Measurements from ENCODE around the gene NCKAP5.

Gene NCKAP5

DNA sequence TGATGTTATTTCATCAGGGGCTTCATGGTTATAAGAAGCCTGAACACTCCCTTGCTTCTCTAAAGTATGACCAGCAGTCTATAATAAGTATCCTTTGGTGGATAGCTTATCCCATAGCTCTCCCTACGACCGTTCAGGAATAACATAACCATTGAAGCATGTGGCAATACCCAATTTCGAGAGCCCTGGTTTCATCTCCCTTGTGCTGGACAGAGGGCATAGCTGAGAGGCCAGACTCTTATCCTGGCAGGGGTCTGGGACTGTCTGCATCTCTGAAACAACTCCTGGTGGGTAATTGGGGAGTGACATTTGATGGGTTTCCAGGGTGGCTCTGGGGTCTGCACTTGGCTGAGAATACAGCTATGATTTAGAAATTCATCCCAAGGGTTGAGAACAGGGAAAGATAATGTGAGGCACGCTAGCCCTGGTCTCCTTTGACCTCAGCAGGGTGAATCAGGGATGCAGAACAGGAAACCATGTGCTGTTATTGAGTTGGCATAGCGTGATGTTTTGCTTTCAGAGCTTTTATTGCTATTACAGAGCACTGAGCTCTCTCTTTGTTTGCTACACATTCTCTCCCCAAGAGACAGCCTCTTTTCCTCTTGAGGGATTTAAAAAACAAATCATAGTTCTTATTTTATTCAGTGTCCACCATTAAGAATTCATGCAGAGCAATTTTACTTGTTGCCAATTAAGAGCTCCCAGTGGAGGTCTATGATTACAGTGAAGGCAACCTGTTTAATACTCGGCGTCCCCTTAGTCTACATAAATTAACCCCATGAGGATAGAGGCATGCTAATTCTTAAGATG, 274.5 kb downstream of the NCKAP5 start:
- CTCF ChIA-PET = no interaction called here
- POLR2A ChIA-PET = no interaction called here
- DNase-seq (ENCODE audit: extremely low spot score) = no peak
- TF ChIP-seq, protein P1, sequence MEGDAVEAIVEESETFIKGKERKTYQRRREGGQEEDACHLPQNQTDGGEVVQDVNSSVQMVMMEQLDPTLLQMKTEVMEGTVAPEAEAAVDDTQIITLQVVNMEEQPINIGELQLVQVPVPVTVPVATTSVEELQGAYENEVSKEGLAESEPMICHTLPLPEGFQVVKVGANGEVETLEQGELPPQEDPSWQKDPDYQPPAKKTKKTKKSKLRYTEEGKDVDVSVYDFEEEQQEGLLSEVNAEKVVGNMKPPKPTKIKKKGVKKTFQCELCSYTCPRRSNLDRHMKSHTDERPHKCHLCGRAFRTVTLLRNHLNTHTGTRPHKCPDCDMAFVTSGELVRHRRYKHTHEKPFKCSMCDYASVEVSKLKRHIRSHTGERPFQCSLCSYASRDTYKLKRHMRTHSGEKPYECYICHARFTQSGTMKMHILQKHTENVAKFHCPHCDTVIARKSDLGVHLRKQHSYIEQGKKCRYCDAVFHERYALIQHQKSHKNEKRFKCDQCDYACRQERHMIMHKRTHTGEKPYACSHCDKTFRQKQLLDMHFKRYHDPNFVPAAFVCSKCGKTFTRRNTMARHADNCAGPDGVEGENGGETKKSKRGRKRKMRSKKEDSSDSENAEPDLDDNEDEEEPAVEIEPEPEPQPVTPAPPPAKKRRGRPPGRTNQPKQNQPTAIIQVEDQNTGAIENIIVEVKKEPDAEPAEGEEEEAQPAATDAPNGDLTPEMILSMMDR (IDR thresholded peaks at IDR 0.05; ENCODE audit: control extremely low read depth, extremely low read depth, low read depth, missing control alignments) = no peak

DNA sequence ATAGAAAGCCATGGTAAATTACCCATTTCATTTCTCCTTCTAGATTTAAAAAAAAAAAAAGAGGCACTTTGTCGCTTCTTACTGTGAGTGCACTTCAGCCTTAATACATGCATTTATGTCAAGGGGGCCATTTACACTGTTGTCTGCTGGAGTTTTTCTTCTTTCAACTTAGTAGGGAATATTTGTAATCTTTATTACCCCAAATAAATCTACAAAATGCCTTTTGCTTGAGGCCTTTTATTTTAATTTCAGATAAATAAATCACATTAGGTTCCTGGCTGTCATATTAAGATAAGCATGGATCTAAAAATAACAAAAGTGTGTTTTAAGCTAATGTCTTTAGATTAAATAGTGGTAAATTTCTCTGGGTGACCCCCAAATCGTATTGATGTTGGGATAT, 276.0 kb downstream of the NCKAP5 start:
- no peak for DNase-seq (ENCODE audit: extremely low spot score)
- CTCF ChIA-PET = no interaction called here
- TF ChIP-seq, protein P1 (IDR thresholded peaks at IDR 0.05; ENCODE audit: control extremely low read depth, extremely low read depth, low read depth, missing control alignments) = no peak
- POLR2A ChIA-PET = no interaction called here

DNA sequence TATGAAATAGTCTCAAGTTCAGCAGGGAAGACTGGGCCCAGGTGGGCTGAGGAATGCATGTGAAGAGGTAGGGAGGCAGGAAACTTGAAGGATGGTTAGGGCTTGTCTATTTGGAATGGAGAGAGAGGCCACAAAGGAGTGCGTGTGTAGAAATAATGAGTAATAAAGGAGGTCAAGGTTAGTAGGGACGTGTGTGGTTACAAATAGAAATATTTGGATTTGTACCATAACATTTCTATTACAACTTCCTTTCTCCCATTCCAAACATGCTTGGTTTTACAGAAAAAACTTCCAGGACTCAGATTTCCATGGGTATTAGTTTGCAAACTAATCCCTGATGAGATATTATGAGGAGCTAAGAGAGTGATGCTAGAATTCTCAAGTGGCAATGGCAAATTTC, 280.6 kb downstream of the NCKAP5 start:
- DNase-seq (ENCODE audit: extremely low spot score) = no peak
- POLR2A ChIA-PET = no interaction called here

DNA sequence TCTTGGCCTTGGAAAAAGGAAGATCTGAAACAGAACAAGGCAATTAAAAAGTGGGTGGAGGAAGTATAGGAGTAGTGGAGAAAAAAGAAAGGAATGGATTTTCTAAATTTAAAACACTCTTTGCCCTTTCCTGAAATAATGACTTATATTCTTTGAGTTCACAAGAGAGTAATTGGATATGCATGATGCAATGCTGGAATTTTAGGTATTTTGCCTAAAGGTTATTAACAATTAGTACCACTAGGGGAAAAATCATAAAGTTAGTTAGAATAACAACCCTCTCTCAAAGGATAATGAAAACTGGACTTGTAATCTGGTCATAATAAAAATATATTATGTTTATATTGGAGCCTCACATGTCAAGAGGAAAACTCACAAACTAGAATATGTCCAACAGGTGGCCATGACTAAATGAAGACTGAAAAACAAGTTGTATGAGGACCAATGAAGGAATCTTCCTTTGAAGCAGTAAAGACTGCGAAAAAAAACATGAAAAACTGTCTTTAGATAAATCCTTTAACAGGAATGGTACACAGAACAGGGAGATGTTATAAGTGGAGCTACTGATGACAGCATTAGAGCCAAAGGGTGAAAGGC, 281.8 kb downstream of the NCKAP5 start:
- no peak for DNase-seq (ENCODE audit: extremely low spot score)
- TF ChIP-seq, protein P1 (IDR thresholded peaks at IDR 0.05; ENCODE audit: control extremely low read depth, extremely low read depth, low read depth, missing control alignments) = no peak
- ChIA-PET CTCF (interaction anchor here (0.8 kb wide), 1 partner anchor 18 kb away, joined by 3 read pairs; no protein-coding TSS in a partner anchor), POLR2A (no interaction called here)

More for the DNA sequence above, 280.6 kb downstream of the NCKAP5 start:
- TF ChIP-seq, protein P1 (IDR thresholded peaks at IDR 0.05; ENCODE audit: control extremely low read depth, extremely low read depth, low read depth, missing control alignments) = no peak
- CTCF ChIA-PET = no interaction called here

DNA sequence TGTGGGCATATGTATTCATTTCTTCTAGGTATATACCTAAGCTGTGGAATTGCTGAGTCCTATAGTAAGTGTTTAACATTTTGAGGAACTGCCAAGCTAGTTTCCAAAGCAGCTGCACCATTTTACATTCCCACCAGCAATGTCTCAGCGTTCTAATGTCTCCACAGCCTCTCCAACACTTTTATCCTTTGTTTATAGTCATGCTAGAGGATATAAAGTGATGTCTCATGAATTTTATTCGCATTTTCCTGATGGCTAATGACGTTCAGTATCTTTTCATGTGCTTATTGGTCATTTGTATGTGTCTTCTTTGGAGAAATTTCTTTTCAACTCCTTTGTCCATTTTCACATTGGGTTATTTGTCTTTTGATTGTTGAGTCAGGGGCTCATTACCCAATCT, 295.2 kb downstream of the NCKAP5 start:
- no peak for DNase-seq (ENCODE audit: extremely low spot score)
- CTCF ChIA-PET = no interaction called here
- POLR2A ChIA-PET = no interaction called here
- TF ChIP-seq, protein P1 (IDR thresholded peaks at IDR 0.05; ENCODE audit: control extremely low read depth, extremely low read depth, low read depth, missing control alignments) = no peak

DNA sequence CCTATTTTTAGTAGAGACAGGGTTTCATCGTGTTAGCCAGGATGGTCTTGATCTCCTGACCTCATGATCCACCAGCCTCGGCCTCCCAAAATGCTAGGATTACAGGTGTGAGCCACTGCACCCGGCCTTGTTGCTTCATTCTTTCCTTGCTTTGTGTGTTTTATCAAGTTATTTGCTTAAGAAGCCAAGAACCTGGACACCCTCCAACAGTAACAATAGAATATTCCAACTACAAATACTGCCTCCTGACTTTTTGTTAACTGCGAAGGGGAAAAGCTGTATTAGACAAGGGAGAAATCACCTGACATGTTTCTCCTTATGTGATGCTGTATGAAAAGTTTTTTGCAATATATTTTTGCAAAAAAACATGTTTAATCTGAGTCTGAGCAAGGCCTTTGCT, 297.2 kb downstream of the NCKAP5 start:
- no peak for DNase-seq (ENCODE audit: extremely low spot score)
- POLR2A ChIA-PET = no interaction called here
- TF ChIP-seq, protein P1 (IDR thresholded peaks at IDR 0.05; ENCODE audit: control extremely low read depth, extremely low read depth, low read depth, missing control alignments) = no peak
- CTCF ChIA-PET = no interaction called here
